HG02763 (cell line): ENCODE measurements around the gene ERG28.
"Not testable (repeated sequence)": the region's sequence is repeated elsewhere in the genome, so short reads cannot be mapped to it uniquely, and the experiment has no call there.

ENCODE experiments used
- ATAC-seq: cut with Tn5 transposase; IDR thresholded peaks from one replicate; pipeline ENCODE4 v1.9.1; 2021; ENCODE audit warnings: mild to moderate bottlenecking, moderate library complexity; ENCODE audit not compliant: unreplicated experiment

Gene ERG28

DNA sequence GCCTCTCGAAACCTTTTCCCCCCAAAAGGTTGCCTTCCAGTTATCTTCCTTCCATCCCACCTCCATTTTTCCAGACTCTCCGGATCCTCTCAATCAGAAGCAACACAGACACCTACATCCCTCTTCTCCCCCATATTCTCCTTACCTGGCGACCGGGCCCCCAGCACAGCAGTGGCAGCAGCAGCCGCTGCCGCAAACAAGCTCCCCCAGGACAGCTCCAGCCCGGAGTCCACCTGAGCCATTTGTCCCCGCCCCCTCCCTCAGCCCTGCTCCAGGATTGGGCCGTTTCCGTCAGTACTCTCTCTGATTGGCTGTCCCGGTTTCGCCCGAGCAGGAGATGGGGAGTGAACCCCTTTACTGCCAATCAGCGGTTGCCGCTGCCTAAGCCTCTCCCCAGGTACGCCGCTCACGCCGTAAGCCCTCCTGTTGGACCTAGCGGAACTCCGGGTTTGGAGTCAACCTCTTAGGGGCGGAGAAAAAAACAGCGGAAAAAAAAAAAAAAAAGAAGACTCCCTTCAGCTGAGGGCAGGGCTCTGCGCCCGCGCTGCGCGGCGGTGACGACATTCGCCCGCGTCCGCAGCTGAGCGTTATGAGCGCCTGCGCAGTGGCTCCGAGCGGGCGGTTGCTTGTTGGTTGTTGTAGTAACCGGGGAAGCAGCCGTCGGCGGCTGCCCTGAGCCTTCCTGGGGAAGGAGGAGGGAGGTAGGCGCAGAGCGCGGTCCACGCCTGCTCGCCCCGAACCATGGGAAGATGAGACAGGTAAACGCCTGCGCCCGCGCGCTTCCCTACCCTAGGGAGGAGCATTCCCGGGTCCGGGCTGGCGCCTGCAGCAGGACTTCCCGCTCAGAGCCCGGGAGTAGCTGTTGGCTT is at the start of gene ERG28, which contains the start of gene TTLL5:
Gene ERG28, minus strand, starts transcription at position 247 of the 869 bp plus-strand sequence. CDS start 3,374 bp downstream, outside the sequence.
Gene TTLL5, plus strand, starts transcription at position 617 of the 869 bp plus-strand sequence. CDS start 1,904 bp downstream, outside the sequence.
- peak; percentile 96 for ATAC-seq

GRCh38 chr14:75709207-75709812 is 48.6 kb upstream of the ERG28 start:
- no peak for ATAC-seq

GRCh38 chr14:75705014-75705413 is 44.3 kb upstream of the ERG28 start:
- ATAC-seq = no peak

- ATAC-seq = no peak
Observed at GRCh38 chr14:75703467-75703866, 42.8 kb upstream of the ERG28 start.

DNA sequence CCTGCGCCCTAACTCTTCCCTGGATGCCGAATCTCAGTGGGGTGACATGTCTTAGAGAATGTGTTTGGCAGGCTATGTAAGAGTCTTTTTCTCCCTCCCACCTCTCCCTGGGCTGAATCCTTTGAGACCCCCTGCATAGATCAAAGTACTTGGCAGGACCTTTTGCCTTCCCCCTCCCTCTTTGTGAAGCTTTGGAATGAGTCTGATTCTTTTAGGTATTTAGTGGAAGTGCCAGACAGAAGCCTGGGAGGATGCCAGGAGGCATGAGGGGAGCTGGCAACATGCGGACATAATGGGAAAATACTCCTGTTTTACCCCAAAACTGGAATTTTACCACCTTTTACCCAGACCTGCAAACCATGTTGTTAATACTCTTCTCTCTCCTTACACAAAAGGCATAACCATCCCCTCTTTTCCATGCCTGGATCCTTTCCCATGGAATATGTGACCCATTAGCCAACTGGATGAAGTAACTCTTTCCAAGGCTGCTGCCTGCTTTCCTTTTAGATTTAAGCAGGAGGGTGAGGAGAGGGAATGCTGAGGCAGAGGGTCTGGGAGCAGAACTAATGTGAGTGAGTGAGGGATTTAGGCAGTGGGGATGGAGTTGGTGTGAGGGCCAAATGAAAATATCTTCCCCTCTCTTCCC is 42.1 kb upstream of the ERG28 start:
- ATAC-seq = no peak

DNA sequence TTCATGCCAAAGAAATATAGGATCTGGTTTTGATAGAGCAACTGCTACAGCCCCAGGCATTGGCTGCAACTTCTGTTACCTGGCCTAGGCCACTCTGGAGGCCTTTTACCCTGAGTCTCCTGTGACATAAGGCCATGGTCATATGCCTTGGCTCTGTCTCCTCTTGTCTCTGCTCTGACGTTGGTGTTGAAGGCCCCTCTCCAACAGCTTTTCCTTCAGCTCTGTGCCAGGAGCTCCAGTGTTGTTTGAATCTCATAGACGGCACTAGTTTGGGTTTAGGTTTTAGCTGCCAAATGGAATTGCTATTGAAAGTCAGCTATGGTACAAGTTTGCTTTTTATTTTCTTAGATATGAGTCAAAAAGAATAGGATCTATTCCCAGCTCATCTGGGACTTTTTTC is 41.4 kb upstream of the ERG28 start:
- ATAC-seq = no peak

- ATAC-seq = no peak
Observed at GRCh38 chr14:75700295-75700694, 39.6 kb upstream of the ERG28 start.

DNA sequence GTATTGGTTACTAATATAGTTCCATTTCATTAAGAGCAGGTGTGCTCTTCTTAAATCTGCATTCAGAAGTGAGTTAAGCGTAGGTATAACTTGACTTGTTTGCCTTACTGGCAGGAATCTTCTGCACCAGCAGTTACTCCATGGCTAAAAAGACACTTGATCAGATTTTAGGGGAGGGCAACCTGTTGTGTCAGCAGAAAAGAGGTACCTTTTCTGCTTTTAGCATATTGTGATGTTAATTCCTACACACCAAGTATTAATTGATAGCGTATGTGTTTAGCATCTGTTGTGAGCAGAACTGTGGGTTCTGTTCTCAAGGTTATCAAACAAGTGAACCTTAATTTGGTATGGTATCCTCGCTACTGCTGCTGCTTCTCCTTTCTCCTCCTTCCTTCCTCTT is 38.7 kb upstream of the ERG28 start:
- ATAC-seq = no peak

DNA sequence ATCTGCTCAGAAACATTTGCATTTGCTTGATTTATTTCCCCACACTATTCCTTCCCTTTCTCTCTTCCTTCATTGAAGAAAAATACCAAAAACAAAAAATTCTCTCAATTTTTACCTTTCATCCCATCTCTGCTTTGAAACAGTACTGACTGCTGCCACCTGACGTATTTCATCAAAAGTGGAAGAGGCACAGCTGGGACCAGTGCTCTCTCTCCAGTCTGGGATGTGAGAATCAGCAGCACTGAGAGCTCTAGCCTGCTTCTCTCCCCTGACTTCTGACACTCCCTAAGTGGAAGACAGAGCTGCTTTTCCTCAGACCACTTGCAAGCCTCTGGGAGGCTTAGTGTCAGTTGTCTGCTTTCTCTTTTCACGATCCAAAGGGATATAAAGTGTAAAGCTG is 37.2 kb upstream of the ERG28 start:
- ATAC-seq = no peak

DNA sequence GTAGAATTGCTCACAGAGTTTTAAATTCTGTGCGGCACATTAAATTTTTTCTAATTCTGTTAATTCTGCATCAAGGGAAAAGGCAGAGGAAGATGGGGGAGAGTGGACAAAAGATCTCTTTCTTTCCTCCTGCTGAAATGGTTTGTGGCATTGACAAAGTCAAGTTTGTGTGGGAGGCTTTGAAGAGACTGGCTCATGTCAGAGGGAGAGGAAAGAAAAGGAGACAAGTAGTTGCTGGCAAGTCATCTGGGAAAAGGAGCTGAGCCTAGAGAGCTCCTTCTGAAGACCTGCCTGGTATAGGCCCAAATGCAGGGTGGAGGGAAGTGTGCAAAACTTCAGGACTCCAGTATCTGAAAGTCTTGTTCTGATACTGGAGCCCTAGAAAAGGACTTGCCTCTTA is 36.7 kb upstream of the ERG28 start:
- no peak for ATAC-seq

DNA sequence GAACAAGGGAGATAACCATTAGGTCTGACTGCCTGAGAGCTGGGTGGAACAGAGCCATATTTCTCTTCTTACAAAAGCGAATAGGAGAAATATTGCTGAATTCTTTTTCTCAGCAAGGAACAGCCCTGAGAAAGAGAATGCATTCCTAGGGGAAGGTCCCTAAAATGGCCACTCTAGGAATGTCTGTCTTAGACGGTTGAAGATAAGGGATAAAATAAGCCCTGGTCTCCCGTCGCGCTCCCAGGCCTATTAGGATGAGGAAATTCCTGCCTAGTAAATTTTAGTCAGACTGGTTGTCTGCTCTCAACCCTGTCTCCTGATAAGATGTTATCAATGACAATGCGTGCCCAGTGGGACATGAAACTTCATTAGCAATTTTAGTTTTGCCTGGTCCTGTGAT is 34.3 kb upstream of the ERG28 start:
- not testable (repeated sequence) for ATAC-seq

DNA sequence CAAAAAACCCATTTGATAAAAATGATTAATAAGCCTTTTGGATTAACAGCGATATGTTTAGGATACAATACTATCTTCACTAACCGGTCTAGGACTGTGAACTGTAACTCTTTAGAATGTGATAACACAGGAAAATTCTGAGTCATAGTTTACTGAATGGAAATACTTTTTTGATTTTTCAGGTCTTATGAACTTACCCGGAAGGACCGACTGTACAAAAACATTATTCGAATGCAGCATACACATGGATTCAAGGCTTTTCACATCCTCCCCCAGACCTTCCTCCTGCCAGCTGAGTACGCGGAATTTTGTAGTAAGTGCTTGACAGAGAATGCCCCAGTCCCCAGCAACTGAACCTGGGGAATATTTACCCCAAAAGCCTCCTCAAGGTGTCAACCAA is 29.3 kb upstream of the ERG28 start:
- no peak for ATAC-seq

GRCh38 chr14:75689012-75689411 is 28.3 kb upstream of the ERG28 start:
- no peak for ATAC-seq

DNA sequence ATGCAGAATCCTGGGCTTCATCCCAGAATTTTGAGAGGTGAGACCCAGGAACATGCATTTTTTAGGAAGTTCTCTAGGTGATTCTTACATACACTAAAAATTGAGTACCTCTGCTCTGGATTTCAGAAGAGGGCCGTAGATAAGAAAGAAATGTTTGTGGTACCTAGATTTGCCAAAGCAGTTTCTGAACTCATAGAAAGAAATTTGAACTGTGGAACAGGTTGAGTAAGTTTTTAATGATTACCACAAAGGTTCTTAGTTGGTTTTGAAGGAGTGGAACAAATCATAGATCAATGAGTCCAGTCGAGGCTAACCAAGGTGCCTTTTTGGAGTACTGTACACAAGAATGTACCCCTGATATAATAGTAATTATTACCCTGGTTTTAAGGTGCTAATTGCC is 25.2 kb upstream of the ERG28 start:
- no peak for ATAC-seq

- ATAC-seq = no peak
Observed at GRCh38 chr14:75675265-75675960, 14.7 kb upstream of the ERG28 start.

GRCh38 chr14:75673345-75674035 is 12.8 kb upstream of the ERG28 start:
- no peak for ATAC-seq

- ATAC-seq = no peak
Observed at GRCh38 chr14:75672605-75673192, 12.0 kb upstream of the ERG28 start.

DNA sequence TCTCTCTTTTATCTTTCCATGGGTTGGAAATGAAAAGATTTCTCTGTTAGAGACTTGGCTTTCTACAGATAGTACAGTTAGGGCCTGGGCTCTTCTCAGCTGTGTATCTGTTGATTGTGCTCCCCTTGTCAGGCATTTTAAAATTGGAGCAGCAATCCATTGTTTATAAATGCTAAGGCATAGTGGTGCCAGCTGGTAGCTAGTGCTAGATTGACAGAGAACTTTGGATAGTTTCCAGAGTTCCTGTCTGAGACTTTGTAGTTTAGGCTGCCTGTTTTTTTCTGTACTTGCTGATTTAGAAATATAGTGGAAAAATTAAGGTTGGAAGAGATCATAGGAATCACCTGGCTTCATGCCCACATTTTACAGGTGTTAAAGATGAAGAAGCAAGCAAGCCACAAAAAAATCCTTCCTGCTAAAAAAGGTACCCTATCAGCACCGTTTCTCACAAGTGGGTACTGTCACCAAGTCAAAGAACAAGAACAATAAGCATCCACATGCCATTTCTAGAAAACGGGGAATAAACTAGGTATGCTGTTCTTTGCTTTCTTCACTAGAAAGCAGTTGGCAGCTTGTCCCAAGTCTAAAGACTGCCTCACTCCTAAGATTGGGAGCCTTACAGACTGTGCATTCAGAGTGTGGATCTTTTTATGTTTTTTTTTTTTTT is 6.6 kb upstream of the ERG28 start:
- ATAC-seq = no peak

DNA sequence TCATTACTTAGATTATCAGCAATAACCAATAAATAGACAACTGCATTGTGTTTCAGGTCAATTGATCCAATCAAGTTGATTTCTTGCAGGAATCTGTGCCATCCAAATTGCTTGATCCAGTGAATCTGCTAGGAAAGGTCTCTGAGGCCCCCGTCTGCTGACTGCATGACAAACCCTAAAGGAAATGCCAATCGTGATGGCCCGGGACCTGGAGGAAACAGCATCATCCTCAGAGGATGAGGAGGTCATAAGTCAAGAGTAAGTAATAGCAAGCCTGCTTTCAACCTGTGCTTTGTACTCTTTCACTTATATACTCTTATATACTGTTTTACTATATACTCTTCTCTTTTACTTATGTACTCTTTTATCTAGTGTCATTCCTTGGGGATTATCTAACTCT is 2.3 kb upstream of the ERG28 start:
- no peak for ATAC-seq

DNA sequence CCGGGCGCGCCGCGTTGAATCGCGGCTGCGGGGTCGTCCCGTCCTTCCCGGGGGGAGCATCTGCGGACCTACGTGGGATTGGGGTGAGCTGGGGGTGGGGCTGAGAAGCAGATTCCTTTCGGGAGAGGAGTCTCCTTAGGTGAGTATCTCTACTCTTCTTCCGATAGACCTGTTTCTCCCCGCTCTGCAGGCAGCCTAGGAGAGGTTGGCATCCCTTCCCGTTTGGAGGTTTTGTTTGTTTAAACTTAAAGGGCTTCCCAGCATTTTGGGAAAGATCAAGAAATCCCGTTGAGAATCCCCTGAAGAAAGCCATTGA is 781 bp upstream of the ERG28 start:
- no peak for ATAC-seq
